Measurements from ENCODE around the gene ZNF407.

ZNF407 gene

DNA sequence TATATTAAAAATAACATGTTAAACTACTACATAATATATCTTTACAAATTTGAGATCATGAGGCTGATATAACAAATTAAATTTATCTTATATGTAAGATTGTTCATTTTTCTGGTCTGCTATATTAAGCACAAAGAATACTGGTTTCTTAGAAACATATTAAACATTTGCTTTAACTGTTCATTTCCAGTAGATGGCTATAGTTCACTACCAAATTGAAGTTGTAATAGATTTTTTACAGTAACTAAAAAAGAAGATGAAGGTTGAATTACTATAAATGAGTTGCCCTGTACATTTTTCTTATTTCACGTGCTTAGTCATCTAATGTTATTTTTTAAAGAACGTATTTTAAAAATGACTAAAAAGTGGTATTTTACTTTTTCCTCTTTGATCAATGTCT, 57.0 kb downstream of the ZNF407 start:
- in situ Hi-C loops (cut with HindIII; ENCODE audit: low pct_ligation_motif_present, low pct_unique_long_range_greater_than_20kb, low sequenced_read_pairs): no loop called here
- peak; percentile 39 for DNase-seq

DNA sequence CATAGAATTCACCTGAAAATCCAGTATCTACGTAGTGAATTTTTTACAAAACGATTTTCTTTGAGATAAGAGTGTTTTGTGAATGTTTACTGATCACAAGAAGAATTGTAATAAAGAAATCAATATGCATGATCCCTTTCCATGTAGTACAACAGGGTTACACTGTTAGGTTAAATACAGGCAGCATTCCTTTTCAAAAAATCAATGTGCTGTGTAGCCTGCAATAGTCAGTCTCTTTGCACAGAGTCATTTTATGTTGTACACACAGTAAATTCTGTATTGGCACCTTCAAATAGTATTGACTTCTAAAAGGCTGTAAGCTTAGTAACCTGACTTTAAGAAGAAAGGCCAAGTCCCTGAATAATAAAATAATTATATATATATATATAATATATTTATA, 63.3 kb downstream of the ZNF407 start:
- in situ Hi-C loops (cut with HindIII; ENCODE audit: low pct_ligation_motif_present, low pct_unique_long_range_greater_than_20kb, low sequenced_read_pairs): no loop called here
- DNase-seq: no peak

DNA sequence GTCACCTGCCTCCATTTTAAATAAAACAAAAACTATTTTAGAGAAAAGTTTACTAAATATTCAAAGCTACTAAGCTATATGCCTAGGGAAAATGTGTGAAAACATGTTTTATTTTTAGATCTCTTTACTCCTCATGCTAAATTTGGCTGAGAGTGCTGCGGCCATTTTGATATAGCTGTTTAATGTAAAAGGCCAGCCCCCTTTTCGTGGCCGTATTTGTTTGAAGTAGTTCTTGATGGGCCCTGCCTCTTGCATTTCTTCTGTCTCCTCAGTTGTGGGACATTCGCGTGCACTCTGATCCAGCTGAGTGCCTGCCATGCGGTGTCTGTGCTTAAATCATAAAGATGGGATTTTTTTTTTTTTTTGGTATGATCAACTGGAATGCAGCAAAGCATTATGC, 64.0 kb downstream of the ZNF407 start:
- no peak for DNase-seq
- in situ Hi-C loops (cut with HindIII; ENCODE audit: low pct_ligation_motif_present, low pct_unique_long_range_greater_than_20kb, low sequenced_read_pairs): no loop called here

DNA sequence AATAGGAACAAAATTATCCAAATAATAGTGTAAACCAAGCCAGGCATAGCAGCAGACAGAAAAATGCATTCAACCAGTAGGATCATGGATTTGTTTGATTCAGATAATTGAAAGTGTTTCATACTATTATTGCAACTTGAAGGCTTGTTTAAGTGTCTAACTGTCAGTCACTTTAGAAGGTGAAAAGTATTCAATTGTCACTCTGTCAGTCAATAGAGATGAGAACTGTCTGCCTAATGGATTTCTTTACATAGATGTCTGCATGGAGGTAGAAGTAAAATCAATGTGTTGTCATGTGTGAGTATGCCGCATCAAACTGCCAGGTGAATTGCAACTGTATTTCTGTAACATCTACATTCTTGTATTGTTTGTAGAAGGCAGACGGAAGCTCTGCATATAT, 65.0 kb downstream of the ZNF407 start:
- DNase-seq: no peak
- in situ Hi-C loops (cut with HindIII; ENCODE audit: low pct_ligation_motif_present, low pct_unique_long_range_greater_than_20kb, low sequenced_read_pairs): no loop called here

DNA sequence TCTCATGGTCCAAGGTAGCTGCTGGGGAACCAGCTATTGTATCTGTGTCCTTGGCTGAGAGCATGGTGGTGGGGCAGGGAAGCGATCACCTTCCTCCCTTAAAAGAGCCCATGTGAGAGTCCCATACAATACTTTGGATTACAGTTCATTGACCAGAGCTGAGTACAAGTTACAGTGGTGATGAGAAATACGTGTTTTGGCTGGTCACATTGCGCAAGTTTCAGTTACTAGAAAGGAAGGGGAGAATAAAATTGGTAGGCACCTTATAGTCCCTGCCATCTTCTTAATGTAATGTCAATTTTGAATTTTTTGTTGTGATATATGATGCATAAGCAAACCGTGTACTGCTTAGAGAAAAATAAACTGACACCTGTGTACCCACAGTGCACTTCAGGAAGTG, 67.7 kb downstream of the ZNF407 start:
- DNase-seq: no peak
- in situ Hi-C loops (cut with HindIII; ENCODE audit: low pct_ligation_motif_present, low pct_unique_long_range_greater_than_20kb, low sequenced_read_pairs): no loop called here

DNA sequence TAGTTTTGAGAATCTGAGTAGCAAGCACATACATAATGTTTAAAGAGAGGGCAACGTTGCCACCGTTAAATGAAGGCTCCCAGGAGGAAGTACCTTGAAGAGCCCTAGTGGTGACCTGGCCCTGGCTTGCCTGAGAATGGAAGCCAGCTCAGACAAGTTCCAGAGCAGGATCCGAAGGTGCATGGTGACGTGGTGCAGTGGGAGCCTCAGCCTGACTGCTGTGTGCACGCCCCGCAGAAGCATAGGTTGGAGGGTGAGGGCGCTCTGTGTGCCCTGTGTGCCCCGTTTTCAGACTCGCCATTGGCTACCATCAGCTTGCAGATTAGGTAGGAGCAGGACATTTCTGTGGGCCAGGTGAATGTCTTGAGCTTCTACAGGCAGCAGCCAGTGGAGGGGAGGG, 68.2 kb downstream of the ZNF407 start:
- no peak for DNase-seq
- in situ Hi-C loops (cut with HindIII; ENCODE audit: low pct_ligation_motif_present, low pct_unique_long_range_greater_than_20kb, low sequenced_read_pairs): no loop called here

DNA sequence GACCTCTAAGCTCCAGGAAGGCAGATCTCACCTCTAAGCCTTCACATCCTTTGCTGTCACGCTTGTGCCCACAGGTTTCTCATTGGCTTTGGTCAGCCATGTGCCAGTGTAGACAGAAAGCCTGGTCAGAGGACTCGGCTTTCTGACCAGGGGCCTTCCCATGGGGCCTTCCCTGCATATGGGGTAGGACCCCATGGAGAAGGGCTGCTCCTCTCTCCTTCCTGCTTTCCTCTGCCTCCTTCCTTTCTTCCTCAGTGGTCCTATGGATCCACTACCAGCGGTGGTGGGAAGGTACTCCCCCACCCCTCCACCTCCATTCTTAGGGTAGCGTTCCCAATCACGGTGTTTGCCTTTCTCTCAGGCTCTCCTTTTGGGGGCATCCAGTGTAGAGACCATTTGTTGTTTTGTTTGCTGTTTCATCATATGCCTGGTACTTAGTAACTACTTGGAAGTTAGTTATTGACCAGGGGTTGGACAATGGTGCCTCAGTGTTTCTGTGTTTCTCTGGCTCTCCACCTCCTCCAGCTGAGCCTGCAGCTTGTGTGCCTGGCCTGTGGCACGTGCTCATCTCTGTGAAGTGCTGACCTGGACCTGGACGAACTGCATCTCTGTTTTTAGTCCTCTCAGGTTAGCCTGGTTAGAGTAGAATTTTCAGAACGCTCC, 71.6 kb downstream of the ZNF407 start:
- in situ Hi-C loops (cut with HindIII; ENCODE audit: low pct_ligation_motif_present, low pct_unique_long_range_greater_than_20kb, low sequenced_read_pairs): no loop called here

GRCh38 chr18:74672371-74672770, 74.7 kb downstream of the ZNF407 start:
- in situ Hi-C loops (cut with HindIII; ENCODE audit: low pct_ligation_motif_present, low pct_unique_long_range_greater_than_20kb, low sequenced_read_pairs): no loop called here
- DNase-seq: no peak

More for the DNA sequence above, 71.6 kb downstream of the ZNF407 start:
- no peak for DNase-seq

DNA sequence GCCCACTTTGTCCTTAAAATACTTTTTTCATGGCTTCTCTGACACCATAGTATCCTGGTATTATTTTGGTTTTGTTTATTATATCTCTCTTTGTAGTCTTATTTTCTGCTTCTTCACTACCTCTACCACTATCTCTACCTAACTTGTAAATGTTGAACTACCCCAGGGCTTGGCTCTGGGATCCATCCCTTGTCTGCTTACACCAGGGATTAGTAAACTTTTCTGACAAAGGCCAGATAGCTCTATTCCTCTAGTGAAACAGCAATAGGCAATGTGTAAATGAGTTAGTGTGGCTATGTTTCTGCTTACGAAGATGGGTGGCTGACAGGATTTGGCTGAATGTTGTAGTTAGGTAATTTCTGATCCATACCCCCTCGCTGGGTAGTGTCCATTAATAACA, 76.8 kb downstream of the ZNF407 start:
- DNase-seq: no peak
- in situ Hi-C loops (cut with HindIII; ENCODE audit: low pct_ligation_motif_present, low pct_unique_long_range_greater_than_20kb, low sequenced_read_pairs): no loop called here

- DNase-seq: no peak
- in situ Hi-C loops (cut with HindIII; ENCODE audit: low pct_ligation_motif_present, low pct_unique_long_range_greater_than_20kb, low sequenced_read_pairs): no loop called here
Measured at GRCh38 chr18:74679006-74679678, 81.5 kb downstream of the ZNF407 start.

GRCh38 chr18:74679679-74680076, 82.0 kb downstream of the ZNF407 start:
- in situ Hi-C loops (cut with HindIII; ENCODE audit: low pct_ligation_motif_present, low pct_unique_long_range_greater_than_20kb, low sequenced_read_pairs): no loop called here
- DNase-seq: no peak

DNA sequence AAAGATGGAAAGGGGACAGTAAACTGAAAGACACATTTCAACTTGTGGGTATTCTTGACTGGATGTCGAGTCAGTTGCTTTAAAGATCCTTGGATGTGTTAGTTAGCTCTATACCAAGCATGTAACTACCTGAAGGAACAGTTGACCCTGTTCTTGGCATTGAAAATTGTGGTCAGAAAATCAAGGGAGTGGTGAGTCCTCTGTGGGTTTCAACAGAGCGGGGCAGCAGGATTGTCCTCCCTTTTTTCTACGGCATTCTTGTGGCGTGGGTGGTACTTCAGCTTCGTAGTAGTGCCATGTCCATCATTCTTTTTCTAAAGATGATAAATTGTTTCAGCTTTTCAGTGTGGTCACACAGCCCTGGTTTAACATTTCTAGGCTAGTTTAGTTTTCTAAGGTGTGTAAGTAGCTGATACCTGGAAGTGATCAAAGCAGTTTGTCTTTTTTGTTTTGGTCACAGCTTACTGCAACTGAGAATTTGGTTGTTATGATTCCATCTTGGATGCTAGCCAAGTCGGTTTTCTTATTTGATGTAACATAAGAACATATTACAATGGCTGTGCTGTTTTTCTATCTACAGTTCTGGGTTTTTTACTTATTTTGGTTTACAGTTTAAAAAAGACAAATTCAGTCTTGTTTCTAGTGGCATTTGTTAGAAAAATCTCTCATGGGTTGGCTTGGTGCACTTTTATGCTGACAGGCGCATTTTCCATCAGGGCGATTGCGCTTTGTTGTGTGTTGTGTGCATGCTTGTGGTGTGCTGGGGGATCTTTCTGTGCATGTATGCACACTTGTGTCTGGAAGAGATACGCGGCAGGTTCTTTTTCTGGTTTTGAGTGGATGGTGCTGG, 84.7 kb downstream of the ZNF407 start:
- DNase-seq: no peak
- in situ Hi-C loops (cut with HindIII; ENCODE audit: low pct_ligation_motif_present, low pct_unique_long_range_greater_than_20kb, low sequenced_read_pairs): no loop called here

- in situ Hi-C loops (cut with HindIII; ENCODE audit: low pct_ligation_motif_present, low pct_unique_long_range_greater_than_20kb, low sequenced_read_pairs): no loop called here
- no peak for DNase-seq
Measured at GRCh38 chr18:74682991-74683297, 85.3 kb downstream of the ZNF407 start.

GRCh38 chr18:74683573-74683972, 85.9 kb downstream of the ZNF407 start:
- in situ Hi-C loops (cut with HindIII; ENCODE audit: low pct_ligation_motif_present, low pct_unique_long_range_greater_than_20kb, low sequenced_read_pairs): no loop called here
- no peak for DNase-seq

- in situ Hi-C loops (cut with HindIII; ENCODE audit: low pct_ligation_motif_present, low pct_unique_long_range_greater_than_20kb, low sequenced_read_pairs): no loop called here
- DNase-seq: no peak
Measured at GRCh38 chr18:74689251-74689650, 91.6 kb downstream of the ZNF407 start.

GRCh38 chr18:74692367-74693013, 94.8 kb downstream of the ZNF407 start:
- no peak for DNase-seq
- in situ Hi-C loops (cut with HindIII; ENCODE audit: low pct_ligation_motif_present, low pct_unique_long_range_greater_than_20kb, low sequenced_read_pairs): no loop called here

DNA sequence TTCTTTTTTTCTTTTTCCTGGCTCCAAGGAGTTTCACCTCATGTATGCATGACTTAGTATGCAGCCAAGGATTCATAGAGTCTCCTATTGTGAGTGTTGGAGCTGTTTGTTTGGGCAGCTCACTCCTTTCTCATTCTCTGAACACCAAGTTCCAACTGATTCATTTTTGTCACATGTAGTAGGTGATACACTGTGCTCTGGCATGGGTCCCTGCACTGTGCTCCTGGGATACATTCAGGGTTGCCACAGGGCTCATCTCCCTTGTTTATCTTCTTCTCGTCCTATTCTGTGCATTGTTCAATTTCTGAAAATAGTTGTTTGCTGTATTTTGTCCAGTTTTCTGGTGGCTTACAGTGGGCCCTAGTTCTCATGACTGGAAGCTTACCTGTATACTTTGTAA, 96.8 kb downstream of the ZNF407 start:
- DNase-seq: no peak
- in situ Hi-C loops (cut with HindIII; ENCODE audit: low pct_ligation_motif_present, low pct_unique_long_range_greater_than_20kb, low sequenced_read_pairs): no loop called here

GRCh38 chr18:74695170-74695569, 97.5 kb downstream of the ZNF407 start:
- DNase-seq: no peak
- in situ Hi-C loops (cut with HindIII; ENCODE audit: low pct_ligation_motif_present, low pct_unique_long_range_greater_than_20kb, low sequenced_read_pairs): no loop called here

GRCh38 chr18:74698881-74699280, 101.2 kb downstream of the ZNF407 start:
- DNase-seq: no peak

More at GRCh38 chr18:74698881-74699280, 101.2 kb downstream of the ZNF407 start:
- in situ Hi-C loops (cut with HindIII; ENCODE audit: low pct_ligation_motif_present, low pct_unique_long_range_greater_than_20kb, low sequenced_read_pairs): no loop called here
